GM18526 (cell line): ENCODE results near the gene SOX8.

Source experiments
- POLR2A ChIP-seq: IDR thresholded peaks from 3 replicates; pipeline ENCODE4 v1.6.1; 2011; ENCODE audit not compliant: insufficient read length; ENCODE audit errors: extremely low read depth

SOX8 gene

GRCh38 chr16:1034230-1035065, 52.9 kb downstream of the SOX8 start:
- TF ChIP-seq POLR2A, result no peak

- no peak for TF ChIP-seq POLR2A
Observed at GRCh38 chr16:1035066-1035415, 53.5 kb downstream of the SOX8 start.

- TF ChIP-seq POLR2A, result no peak
Observed at GRCh38 chr16:1036166-1036565, 54.6 kb downstream of the SOX8 start.
